RKO (cell line): ENCODE data around the gene FAM47E.
"Not testable (repeated sequence)": the region's sequence is repeated elsewhere in the genome, so short reads cannot be mapped to it uniquely, and the experiment has no call there.

ENCODE experiments used
- DNase-seq: peaks from one replicate; pipeline ENCODE4 v3.0.0-alpha.2; 2016; ENCODE audit warnings: low spot score

FAM47E gene

GRCh38 chr4:76270244-76271175 lies 19.0 kb downstream of the FAM47E start:
- DNase-seq, result no peak

GRCh38 chr4:76271248-76271647 lies 19.7 kb downstream of the FAM47E start:
- no peak for DNase-seq

GRCh38 chr4:76272073-76272472 lies 20.6 kb downstream of the FAM47E start:
- DNase-seq, result no peak

DNA sequence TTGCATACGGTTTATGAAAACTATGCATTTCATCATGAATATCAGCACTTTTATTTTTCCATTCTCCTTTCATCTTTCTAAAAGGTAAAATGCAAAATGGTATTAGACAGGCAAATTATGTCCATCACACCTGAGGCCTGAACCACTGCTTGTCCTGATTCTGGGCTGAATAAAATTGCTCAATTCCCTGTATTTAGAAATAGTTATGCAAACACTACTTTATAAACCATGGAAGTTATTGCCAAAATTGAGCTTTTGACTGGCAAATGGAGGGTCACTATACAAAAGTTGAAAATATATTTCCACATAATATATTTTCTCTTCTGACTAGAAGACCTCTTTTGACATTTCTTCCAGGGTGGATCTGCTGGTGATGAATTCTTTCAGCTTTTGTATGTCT lies 21.1 kb downstream of the FAM47E start:
- no peak for DNase-seq

DNA sequence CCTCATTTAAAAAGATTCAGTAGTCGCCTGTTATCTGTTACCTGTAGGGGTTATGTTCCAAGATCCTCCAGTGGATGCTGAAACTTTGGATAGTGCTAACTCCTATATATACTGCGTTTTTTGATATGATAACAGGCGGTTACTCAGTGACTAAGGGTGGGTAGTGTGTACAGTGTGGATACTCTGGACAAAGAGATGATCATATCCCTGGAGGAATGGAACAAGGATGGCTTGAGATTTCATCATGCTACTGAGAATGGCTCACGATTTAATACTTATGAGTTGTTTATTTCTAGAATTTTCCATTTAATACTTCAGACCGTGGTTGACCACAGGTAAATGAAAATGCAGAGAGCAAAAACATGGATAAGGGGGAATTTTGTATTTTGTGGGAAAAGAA lies 21.5 kb downstream of the FAM47E start:
- DNase-seq, result no peak

DNA sequence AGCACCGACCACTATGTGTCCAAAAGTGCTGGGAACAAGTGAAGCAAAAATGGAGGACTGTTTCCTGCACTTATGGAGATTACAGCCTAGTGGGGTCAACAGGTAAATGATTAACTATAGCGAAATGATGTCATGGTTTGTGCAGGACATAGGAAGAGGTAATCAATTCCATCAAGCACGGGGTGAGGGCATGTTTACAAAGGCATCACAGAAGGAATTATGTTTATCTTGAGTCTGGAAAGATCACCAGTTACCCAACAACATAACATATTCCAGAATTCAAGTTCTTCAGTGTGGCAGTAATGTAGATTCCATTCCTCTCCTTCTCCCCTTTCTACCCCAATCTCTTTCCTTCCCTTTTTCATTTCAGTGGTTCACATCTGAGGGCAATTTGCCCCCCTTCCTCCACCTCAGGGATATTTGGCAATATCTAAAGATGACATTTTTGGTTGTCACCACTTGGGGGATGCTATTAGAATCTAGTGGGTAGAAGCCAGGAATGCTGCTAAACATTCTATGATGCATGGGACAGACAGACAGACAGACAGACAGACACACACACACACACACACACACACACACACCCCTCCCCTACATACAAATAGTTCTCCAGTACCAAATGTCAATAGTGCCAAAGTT lies 24.1 kb downstream of the FAM47E start:
- DNase-seq, result no peak

GRCh38 chr4:76276813-76277212 lies 25.3 kb downstream of the FAM47E start:
- no peak for DNase-seq

DNA sequence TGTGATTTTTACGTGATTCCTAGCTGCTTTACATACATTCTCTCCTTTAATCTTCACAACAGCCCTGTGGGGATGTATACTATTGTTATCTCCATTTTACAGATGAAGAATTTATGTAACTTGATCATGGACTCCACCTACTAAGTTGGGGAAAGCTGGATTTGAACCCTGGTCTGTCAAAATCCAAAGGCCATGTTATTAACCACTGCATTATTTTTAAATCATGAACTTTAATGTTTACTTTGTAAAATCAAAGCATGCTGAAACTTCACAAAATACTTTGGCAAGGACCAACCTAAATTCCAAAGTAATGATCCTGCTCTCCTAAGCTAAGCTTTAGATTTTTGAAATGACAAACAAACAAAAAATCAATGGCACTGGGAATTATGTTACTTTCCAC lies 26.1 kb downstream of the FAM47E start:
- DNase-seq, result no peak

DNA sequence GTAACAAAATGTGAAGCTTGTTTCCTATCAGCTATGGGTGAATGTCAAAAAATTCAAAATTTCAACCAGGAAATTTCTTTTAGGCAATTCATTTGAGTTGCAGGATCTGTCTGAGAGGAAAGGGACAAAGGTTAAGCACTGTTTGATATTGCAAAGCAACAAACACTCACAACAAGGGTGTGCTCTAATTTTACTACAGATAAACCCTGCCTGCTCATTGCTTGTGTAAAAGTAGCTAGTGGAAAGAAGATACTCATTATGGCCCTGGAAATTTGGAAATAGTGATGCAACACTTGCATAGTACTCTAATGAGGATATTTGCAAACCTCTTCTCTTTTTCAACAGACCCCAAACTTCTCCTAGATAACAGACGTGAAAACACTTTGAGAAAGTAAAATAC lies 27.1 kb downstream of the FAM47E start:
- DNase-seq, result no peak

DNA sequence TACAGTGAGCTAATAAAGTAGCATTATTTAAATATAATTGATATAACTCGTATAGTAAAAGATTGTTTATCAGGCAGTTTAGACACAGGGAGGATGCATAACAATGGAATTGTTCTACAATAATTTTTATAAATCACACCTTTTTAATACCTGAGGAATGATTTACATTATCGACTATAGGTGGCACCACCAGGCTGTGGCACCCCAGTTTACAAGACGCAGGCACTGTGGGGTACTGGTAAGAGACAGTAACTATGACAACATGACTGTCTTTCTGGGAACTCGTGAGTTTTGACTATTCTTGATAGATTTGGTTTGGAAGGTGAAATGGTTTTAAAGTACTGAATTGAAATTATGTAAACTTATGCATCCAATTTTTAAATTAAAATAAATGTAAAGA lies 27.9 kb downstream of the FAM47E start:
- no peak for DNase-seq

DNA sequence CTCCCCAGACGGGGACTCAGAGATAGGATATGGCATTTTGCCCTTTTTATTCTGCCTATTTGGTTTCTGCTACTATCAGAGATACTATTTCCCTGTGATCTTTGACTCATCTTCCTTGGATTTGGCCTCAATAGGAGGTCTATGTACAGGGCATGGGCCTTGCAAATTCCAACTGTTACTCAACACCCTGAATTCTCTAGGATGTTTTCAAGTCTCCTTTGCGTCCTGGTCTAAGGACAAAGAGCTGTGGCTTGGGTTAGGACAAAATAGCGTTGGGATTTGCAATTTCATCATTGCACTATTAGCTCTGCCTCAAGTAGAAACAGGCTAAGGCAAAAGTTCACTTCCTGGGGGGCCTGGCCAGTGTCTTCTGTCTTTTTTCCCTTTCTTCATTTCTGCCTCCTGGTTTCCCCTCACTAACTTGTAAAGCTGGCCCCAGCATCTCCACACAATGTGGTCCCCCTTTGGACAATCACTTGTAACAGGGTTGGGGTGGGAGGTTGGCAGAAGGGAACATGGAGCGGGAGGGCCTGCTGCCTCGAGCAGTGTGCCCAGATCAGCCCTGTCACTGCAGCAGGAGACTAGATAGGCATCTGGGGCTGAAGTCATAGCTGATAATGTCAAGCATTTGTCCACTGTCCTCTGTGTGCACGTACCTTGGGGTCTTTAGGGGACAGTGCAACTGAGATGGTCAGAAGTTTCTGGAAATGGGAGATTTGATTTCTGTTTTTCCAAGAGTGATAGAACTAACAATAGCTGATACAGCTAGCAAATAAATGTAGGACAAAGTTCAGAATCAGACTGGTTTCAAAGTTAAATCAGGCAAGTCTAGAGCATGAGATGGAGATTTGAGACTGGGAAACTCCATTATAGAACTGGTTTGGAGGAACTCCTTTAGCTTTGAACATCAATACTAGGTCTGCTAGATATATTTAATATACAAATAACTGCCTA lies 29.2 kb downstream of the FAM47E start:
- no peak for DNase-seq

- not testable (repeated sequence) for DNase-seq
Measured at GRCh38 chr4:76281594-76281993, 30.1 kb downstream of the FAM47E start.

DNA sequence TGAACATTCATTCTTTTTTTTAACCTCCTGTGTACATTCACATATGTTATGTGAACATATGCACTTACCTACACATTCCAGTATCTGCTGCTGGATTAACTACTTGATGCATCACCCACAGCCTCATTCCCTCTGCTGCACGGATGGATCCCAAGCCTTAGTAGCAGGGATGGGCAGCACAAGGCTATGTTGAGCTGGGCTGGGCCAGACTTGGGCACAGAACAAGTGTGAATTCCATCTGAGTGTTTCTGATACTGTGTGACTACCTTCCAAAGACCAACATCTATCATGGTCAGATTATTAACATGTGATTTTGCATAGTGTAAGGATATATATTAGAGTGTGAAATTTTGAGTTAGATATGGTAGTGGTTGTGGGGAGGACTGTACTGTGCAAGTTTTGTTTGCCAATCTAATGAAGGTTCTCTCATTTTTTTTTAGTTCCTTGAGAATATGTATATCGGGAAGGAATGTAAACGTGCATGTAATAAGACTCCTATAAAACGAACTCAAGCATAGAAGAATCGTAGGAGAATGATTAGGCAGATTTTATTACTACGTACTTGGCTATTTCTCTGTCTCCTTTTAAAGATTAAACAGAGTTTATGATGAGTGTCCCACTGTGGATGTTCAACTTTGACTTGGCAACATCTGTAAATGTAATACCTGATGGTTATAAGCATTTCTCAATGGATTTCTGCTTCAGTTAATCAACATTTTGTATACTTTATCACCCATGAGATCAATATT lies 31.6 kb downstream of the FAM47E start:
- no peak for DNase-seq

DNA sequence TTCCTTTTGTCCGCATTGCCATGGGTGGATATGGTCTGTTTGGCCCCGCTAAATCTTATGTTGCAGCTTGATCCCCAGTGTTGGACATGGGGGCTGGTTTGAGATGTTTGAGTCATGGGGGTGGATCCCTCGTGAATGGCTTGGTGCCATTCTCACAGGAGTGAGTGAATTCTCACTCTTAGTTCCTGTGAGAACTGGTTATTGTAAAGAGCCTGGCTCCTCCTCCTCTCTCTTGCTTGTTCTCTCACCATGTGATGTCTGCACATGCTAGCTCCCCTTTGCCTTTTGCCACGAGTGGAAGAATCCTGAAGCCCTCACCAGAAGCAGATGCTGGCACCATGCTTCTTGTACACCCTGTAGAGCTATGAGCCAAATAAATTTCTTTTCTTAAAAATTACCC lies 32.4 kb downstream of the FAM47E start:
- DNase-seq, result no peak

DNA sequence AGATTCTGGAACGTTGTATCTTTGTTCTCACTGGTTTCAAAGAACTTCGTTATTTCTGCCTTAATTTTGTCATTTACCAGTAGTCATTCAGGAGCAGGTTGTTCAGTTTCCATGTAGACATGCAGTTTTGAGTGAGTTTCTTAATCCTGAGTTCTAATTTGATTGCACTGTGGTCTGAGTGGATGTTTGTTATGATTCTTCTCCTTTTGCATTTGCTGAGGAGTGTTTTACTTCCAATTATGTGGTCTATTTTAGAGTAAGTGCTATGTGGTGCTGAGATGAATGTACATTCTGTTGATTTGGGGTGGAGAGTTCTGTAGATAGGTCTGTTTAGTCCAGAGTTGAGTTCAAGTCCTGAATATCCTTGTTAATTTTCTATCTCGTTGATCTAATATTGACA lies 36.3 kb downstream of the FAM47E start:
- DNase-seq, result not testable (repeated sequence)

DNA sequence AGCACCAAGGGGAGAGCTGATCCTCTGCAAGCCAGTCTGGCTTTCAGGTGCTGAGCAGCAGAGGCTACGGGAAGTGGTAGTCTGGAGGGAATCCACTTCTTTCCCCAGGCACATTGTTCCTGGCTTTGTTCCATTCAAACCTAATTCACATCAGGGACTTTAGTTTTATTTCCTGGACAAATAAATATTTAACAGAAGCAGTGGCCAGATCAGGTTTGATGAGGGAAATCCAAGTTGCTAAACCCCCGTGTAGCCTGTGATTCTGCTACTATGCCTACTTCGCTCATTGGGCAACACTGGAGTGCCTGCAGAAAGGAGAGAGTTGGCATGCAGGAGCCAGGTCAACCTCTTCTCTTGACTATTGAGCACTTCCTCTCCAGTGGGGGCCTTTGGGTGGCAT lies 41.2 kb downstream of the FAM47E start:
- DNase-seq, result no peak

- DNase-seq, result no peak
Measured at GRCh38 chr4:76293772-76294171, 42.3 kb downstream of the FAM47E start.

GRCh38 chr4:76296286-76296820 lies 44.8 kb downstream of the FAM47E start:
- no peak for DNase-seq

GRCh38 chr4:76298227-76298626 lies 46.7 kb downstream of the FAM47E start:
- no peak for DNase-seq

- DNase-seq, result no peak
Measured at GRCh38 chr4:76300012-76300411, 48.5 kb downstream of the FAM47E start.

DNA sequence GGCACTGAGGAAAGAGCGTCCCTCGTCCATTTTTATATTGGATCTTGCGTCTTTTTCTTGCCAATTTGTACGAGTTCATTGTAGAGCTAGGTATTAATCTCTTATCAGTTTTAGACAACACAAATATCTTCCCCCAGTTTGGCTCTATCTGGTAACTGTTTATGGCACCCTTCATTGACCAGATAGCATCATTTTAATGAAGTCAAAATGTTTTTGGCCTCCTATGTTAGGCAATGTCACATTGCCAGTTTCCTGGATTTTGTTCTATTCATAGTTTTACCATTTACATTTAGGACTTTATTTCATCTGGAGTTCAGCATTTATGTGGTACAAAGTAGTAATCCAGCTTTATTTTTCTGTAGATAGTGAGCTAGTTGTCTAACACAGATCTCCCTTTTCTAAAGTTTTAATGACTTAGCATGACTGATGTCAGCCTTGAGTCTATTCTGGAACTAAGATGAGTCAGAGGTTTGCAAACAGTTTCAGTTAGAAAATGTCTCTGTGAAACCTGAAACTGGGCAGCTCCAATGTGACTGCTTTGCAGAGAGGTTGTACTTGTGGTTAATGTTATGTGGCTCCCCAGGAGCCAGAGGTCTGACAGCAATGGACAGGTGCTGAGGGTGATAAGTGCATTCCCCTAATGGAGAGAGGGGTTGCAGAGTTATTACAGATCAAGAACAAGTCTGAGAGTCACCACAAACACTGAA lies 49.7 kb downstream of the FAM47E start:
- peak; percentile 71 for DNase-seq
